ENCODE results near the gene PLAAT4.

PLAAT4 gene, protein sequence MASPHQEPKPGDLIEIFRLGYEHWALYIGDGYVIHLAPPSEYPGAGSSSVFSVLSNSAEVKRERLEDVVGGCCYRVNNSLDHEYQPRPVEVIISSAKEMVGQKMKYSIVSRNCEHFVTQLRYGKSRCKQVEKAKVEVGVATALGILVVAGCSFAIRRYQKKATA

DNA sequence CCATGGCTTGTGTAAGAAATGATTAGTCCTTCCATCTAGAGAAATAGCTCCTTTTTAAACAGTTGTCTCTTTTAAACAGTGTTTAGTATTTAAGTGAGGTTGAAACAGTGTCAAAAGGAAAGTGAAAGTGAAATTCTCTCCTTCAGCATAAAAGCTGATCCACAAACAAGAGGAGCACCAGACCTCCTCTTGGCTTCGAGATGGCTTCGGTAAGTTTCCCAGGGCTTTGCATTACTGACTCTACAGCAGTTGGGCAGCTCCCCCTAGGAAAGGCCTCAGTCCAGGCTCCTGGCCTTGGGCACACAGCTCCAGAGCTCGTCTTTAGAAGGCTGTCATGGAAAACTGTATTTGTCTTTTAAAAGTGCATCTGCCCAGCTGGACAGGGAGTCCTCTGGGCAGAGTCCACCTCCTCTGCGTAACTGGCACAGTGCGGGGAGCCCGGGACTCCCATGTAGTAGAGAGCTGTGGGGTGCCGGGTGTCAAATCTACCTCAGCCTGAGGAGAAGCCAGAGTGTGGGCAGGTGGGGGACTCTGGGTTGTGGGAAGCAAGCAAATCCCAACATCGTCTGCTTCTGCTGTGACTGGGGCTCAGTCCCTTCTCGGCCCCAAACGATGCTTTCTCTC lies at the start of gene PLAAT4:
TSS of gene PLAAT4 (plus strand) at position 140 of the 624 bp plus-strand sequence. CDS start at position 201, 61 bp downstream.
- peak; percentile 72 for DNase-seq

DNA sequence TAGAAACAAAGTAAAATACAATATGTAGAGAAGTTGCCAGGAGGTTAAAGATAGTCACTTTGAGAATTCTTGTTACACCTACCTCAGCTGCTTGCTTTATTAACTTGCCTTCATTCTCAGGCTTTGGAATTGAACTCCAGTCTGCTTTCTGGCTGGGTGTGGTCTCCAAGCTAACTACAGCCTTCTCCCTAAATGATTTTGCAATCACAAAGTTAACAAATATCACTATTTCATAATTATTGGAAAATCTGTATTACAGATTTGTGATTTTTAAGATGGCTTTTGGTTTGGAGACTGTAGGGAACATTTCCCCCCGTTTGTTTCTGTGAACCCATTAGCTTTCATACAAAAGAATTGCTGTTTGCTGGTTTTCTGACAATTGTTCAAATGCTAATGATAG lies 47.8 kb upstream of the PLAAT4 start:
- DNase-seq = no peak

DNA sequence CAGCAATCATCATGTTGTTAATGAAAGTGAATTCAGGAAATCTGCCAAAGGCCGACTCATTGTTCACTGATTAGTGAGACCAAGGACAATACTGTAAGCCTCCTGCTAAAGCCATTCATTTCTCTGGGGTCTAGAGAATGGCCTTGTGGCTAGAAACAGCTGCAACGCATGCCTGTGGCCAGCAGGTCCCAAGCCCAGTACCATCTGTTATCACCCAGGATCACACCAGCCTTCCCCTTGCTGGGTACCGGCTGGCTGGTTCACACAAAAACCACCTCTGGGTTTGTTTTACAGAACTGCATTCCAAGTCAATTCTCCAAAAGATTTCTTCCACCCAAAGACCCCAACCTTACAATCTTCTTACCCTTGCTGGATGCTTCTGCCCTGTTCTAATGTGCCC lies 46.7 kb upstream of the PLAAT4 start:
- DNase-seq = no peak

DNA sequence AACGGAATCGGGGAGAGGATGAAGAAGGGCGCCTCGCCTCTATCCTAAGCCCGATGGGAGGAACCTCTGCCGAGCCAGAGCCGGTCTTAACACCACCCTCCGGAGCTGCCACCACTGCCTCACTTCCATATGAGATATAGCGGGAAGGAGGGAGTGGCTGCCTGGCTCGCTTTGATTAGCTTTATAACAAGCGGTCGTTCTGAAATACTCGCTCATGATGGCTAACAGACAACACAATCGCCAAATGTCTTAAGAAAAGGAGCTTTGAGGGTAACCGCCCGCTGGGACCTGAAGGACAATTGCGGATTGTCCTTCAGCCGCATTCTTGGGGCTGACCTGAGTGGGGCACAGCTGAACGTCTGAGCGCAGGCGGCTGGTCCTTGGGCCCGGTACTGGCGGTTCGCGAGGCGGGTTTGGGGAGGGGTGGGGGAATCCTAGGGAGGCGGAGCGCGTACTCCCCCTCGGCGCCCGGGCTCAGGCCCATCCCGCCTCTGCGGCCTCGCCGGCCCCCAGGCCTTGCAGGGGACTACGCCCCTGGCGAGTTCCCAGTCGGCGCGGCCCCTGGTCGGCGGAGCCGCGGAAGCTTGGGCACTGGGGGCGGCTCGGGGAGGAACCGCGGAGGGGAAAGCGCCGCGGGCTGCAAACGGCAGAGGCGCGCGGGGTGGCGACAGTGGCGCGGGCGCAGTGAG lies 45.9 kb upstream of the PLAAT4 start, which contains the start of gene PLAAT5:
TSS of gene PLAAT5 (minus strand) at position 617 of the 689 bp plus-strand sequence. CDS start at position 484, 133 bp downstream.
- peak; percentile 15 for DNase-seq

DNA sequence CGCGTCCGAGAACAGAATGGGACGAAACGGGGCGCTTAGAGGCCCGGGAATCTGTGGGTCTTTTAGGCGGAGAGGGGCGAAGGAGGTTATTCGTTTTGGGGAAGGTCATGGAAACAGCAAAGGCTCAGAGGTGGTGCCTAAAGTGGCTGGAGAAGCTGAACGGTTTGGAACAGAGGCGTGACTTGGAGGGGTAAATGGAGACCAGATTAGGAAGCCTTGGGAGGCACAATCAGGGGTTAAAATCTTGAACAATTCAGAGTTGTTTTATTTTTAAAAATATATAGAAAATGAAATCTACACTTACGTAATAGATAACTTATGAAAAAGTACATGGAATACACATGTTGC lies 45.4 kb upstream of the PLAAT4 start:
- DNase-seq = no peak

DNA sequence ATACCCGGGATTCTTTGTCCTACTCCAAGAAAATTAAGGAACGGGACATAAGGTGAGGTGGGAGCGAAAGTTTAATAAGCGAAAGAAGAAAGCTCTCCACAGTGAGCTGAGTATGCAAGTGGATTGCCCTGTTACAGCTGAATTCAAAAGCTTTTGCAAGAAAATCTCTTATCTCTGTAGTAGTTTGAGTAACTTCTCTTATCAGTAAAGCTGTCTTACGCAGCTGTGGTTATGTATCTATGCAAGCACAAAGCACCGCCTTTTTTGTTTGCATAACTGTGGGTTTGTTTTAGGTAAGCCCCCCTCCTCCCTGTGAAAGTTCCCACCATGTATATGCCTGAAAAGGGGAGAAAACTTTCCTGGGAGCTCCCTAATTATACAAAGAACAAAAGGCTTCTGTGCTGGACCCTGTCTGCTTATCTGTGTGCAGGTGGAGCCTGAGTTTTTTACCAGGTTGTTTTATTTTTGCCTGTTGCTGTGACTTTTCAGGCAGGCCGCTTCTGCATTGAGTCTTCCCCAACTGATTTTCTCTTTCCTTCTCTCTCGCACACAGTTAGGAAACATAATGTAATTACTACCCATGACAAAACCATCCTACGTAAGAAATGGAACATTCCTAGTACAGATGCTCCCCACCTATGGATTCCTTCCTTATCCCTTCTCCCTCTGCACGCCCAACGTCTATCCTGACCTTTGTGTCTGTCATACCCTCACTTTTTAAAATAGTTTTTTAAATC lies 44.8 kb upstream of the PLAAT4 start:
- DNase-seq = peak; percentile 11

DNA sequence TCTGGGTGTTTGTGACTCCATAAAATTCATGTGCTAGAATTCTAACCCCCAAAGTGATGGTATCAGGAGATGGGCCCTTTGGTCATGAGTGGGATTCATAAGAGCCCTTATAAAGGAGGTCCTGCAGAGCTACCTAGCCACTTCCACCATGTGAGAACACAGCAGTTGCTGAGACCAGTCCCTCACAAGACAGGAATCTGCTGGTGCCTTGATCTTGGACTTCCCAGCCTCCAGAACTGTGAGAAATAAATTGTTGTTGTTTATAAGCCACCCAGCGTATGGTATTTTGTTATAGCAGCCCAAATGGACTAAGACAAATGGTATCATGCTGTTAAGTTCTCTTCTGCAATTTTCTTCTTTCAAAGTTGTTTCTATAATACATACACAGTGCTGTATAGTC lies 44.2 kb upstream of the PLAAT4 start:
- DNase-seq = no peak

DNA sequence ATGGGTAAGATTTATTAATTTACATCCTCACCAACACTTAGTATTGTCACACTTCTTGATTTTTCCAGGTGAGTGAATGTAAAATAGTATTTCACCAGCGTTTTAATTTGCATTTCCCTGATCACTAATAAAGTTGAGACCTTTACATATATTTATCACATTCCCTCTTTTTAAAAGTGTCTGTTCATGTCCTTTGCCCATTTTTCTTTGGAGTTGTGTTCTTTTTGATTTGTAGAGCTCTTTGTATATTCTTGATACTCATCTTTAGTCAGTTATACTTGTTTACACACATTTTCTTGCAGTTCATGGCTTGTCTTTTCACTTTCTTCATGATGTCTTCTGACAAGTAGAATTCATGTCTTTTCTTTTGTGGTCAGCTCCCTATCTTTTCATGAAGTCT lies 43.5 kb upstream of the PLAAT4 start:
- no peak for DNase-seq

DNA sequence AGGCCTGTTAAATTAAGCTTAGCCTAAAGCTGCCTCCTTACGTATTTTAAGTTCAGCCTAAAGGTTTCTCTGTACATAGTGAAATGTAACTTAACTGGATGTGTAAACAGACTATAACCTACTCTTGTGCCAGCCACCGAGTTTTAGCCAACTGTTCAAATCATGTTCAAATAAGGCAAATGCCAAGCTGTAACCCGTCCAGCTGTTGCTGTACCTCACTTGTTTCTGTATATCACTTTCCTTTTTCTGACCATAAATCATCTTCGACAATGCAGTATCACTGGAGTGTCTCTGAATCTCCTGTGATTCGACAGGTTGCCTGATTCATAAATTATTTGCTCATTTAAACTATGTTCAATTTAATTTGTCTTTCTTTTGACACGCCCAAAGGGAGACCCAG lies 41.6 kb upstream of the PLAAT4 start:
- DNase-seq = no peak

DNA sequence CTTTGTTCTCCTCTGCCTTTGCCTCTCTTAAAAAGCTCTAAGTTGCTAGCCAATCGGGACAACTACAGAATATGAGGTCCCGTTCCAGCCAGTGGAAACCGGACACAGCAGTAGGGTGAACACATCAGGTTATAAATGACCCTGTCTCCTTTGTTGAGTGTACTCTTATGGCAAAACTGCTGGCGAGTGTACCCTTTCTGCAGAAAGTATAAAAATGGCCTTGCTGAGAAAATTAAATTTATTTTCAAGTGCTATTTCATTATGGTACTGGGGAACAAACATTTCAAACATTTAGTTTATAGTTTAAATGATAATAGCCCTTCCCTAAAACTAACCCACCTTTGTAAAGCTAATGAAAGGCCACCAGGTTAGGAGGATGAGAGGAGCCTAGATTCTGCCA lies 36.7 kb upstream of the PLAAT4 start:
- DNase-seq = no peak

DNA sequence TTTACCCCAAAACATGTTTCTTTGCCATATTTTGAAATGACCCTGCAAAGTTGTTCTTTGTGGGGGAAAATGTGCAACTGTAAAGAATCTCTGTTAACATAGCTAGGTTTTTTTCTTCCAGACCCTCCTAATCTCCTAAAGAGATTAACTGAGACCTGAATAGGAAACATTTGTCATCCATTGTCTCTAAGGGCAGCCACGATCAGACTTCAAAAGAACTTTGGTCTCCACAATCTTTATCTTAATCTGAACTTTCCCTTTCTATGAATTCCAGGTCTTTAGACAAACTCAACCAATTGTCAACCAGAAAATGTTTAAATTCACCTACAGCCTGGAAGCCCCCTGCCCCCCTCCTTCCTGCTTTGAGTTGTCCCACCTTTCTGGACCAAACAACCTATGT lies 35.4 kb upstream of the PLAAT4 start:
- DNase-seq = no peak

DNA sequence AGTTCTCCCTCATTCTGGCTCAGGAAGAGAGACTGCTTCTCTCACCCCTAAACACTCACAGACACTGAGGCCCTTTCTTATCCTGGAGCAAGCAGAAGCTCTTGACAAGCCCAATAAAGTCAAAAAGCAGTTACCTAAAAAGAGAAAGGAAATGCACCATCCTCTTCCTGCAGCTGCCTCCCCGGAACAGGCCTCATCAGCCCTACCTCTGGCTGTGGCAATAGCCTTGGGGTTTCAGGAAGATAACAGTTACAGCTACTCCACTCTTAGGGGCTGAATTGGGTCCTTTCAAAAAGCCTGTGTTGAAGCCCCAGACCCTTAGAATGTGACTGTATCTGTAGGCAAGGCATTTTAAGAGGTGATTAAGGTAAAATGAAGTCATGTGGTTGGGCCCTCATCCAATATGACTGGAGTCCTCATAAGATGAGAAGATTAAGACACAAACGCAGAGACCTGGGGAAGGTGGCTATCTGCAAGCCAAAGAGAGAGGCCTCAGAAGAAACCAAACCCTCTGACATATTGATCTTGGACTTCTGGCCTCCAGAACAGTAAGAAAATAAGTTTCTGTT lies 34.3 kb upstream of the PLAAT4 start:
- no peak for DNase-seq

DNA sequence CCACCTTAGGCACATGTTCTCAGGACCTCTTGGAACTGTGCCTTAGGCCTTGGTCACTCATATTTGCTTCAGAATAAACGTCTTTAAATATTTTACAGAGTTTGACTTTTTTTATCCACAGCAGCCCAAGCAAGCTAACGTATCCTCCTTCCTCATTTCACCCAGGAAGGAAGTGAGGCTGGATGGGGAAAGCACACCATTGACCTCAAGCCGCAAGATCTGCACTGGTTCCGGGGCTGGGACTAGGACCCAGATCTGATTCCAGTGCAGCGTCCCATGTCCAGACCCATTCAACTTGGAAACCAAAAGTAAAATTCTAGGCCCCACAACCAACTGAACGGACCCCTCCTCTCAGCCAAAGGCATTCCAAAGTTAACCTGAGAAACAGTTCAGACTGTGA lies 33.1 kb upstream of the PLAAT4 start:
- DNase-seq = no peak

DNA sequence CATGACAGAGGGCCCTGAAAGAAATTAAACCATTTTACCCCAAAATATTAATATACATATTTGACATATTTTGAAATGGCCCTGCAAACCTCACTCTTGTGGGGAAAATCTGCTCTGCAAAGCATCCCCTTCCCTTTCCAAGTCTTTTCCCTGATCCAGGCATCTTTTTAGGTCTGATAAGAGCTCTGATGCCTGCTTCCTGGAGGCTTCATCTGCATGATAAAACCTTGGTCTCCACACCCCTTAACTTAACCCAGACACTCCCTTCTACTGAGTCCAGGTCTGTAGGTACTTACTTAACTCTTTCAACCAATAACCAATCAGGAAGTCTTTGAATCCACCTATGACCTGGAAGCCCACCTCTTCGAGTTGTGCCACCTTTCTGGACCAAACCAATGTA lies 32.6 kb upstream of the PLAAT4 start:
- no peak for DNase-seq

DNA sequence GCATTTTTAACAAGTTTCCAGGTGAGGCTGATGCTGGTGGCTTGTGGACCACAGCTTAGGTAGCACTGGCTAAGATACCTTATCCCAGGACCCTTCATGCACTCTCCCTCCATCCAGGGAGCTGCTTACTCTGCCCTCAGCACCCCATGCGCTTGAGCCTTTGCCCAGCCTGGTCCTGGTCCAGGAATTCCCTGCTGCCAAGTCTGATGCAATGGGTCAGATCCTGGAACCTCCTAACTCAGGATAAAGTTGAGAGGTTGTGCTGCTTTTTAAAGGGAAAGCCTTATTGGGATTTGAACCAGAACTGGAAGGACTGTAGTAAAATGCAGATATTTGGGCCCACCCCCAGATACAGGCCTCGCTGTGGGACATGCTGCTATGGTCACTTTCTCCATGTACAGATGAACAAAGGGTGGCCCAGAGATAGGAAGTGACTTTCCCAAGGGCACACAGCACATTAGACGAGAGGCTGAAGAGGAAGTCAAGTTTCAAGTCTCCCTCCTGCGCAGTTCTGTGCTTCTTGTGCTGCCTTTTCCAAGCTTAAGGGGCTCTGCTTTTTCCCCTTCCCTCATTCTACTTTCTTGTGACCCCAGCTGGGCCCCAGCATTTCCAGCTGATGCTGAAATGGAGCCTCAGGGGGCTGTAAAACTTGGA lies 31.5 kb upstream of the PLAAT4 start:
- no peak for DNase-seq

DNA sequence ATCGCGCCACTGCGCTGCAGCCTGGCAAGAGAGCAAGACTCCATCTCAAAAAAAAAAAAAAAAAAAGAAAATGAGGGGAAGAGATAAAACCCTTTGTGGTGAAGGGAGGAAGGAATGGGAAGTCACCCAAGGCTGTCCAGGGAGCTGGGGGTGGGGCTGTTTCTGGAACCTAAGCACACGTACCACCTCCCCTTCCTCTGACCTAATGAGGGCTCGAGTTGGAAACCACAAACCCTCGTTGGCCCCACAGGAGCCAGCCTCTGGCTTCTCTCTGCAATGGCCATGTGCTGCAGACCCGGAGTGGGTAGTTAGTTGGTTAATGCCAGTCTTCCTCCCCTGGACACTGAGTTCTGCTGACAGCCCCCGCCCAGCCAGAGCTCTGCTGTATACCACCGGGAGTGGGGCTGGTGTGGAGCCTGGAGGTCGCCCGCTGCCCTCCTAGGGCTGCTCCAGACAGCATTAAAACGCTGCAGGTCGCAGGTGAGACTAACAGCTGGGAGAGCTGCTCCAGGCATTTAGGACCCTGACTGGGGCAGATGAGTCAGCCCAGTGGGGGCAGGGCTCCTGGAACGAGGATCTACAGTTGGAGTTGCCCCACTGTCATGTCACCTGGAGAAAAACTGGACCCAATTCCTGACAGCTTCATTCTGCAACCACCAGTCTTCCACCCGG lies 30.6 kb upstream of the PLAAT4 start, which contains the start of gene LGALS12:
TSS of gene LGALS12 (plus strand) at position 228 of the 672 bp plus-strand sequence. CDS start at position 603, 375 bp downstream.
- DNase-seq = no peak

DNA sequence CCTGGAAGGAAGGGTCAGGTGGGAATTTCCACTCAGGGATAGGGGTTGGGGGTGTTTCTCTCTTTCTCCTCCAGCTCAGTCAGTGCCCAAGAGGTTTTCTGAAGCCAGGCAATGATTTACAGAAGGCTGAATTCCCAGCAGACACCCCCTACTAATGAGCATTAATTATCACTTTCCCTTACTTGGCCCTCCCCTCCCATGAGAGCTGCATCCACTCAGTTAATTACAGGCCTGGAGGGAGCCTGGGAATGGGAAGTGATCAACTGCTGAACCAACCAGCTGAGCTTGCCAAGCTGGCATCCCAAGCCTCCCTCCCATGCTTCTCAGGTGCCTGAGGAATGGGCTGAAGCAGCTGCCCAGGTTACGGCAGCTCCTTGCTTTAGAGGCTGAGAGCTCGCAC lies 29.7 kb upstream of the PLAAT4 start:
- no peak for DNase-seq

DNA sequence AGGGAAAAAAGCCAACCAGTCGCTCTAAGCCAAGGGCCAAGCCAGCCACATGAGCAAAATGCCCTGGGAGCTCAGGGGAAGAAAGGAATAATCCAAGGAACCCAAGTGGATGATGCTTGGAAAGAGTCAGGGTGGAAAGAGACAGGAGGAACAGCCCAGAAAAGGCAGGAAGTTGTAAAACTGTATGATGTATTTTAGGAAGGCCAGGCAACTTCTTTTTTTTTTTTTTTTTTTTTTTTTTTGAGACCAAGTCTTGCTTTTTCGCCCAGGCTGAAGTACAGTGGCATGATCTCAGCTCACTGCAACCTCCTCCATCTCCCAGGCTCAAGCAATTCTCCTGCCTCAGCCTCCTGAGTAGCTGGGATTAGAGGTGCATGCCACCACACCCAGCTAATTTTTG lies 29.1 kb upstream of the PLAAT4 start:
- DNase-seq = no peak

DNA sequence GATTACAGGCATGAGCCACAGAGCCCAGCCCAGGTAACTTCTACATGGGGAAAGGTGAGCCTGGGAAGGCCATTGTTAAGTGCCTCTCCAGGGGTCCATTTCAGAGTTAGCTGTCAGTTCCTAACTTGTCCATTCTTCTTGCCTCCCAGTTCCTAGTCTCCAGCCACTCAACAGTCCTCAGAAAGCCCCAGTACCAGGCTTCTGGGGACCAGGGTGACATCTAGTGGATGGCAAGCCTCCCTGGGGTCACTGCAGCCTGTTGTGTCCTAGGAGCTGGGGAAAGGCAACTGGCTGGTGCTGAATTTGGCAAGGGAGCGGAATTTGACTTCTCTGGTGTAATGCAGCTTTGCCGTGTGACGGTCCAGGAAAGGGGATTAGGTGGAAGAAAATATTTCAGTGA lies 28.6 kb upstream of the PLAAT4 start:
- DNase-seq = no peak

DNA sequence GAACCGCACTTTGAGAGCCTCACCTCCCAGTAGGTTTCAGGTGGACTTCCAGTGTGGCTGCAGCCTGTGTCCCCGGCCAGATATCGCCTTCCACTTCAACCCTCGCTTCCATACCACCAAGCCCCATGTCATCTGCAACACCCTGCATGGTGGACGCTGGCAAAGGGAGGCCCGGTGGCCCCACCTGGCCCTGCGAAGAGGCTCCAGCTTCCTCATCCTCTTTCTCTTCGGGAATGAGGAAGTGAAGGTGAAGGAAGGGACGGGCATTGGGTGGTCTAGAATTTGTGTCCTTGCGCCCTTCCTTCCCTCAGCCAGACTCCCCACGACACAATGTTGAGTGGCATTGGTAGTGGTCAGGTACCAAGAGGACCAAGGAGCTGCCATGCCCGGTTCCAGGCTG lies 27.9 kb upstream of the PLAAT4 start:
- no peak for DNase-seq

DNA sequence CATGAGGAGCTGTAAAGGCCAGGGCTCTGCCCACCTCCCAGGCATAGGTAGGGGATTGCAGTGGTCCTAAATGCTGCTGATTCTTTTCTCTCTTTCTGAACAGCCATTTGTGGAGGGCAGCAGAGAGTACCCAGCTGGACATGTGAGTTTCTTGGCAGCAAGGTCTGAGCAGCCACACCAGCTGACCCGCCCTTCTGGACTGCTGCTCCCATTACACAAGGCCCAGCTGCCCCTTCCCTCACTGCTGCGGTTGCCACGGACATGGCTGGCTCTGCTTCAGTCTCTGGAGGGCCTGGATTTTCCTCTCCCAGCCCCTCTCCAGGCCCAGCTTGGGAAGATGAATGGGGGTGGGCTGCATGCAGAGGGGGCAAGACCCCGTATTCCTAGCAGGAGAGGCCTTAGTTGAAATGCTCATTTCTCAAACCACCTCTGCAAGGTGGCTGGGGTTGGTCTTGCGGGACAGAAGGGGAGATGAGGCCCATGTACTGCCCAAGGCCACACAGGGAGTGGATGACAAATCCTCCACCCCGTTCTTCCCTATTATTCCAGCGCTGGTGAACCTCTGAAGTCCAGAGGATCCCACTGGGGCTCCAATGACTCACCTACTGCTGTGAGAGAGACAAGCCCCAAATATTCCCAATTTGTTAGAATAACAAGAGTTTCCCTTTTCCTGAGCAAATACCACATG lies 26.1 kb upstream of the PLAAT4 start:
- no peak for DNase-seq

Measured in CD4-positive, alpha-beta T cell treated with Interleukin-21 for 1 hour (primary cell).